GM18502 (cell line): ENCODE measurements around the gene EIF2B5.
"Not testable (repeated sequence)": the region's sequence is repeated elsewhere in the genome, so short reads cannot be mapped to it uniquely, and the experiment has no call there.

Experiments used
- ATAC-seq: cut with Tn5 transposase; IDR thresholded peaks from one replicate; pipeline ENCODE4 v1.9.1; 2021; ENCODE audit warnings: mild to moderate bottlenecking; ENCODE audit not compliant: unreplicated experiment, poor library complexity

Gene EIF2B5

GRCh38 chr3:184145111-184145524 lies 10.0 kb downstream of the EIF2B5 start:
- ATAC-seq: no peak

GRCh38 chr3:184145751-184146270 lies 10.7 kb downstream of the EIF2B5 start:
- no peak for ATAC-seq

- ATAC-seq: no peak
These were observed 12.9 kb downstream of the EIF2B5 start for GRCh38 chr3:184148076-184148475.

GRCh38 chr3:184149123-184149522 lies 14.0 kb downstream of the EIF2B5 start:
- no peak for ATAC-seq

GRCh38 chr3:184149770-184150169 lies 14.6 kb downstream of the EIF2B5 start:
- not testable (repeated sequence) for ATAC-seq

GRCh38 chr3:184154885-184155643 lies 19.9 kb downstream of the EIF2B5 start, which contains the start of gene DVL3:
TSS of gene DVL3 (plus strand) at chr3:184155377. CDS start at chr3:184155636, 259 bp downstream.
- ATAC-seq: peak; percentile 76

GRCh38 chr3:184155644-184156521 lies 20.7 kb downstream of the EIF2B5 start:
- ATAC-seq: peak; percentile 37

- ATAC-seq: no peak
These were observed 21.4 kb downstream of the EIF2B5 start for GRCh38 chr3:184156522-184156955.

GRCh38 chr3:184157206-184157605 lies 22.0 kb downstream of the EIF2B5 start:
- no peak for ATAC-seq

- no peak for ATAC-seq
These were observed 23.2 kb downstream of the EIF2B5 start for GRCh38 chr3:184158404-184158803.

- ATAC-seq: no peak
These were observed 25.3 kb downstream of the EIF2B5 start for GRCh38 chr3:184160456-184160855.

- ATAC-seq: not testable (repeated sequence)
These were observed 27.5 kb downstream of the EIF2B5 start for GRCh38 chr3:184162571-184163070.

- no peak for ATAC-seq
These were observed 29.6 kb downstream of the EIF2B5 start for GRCh38 chr3:184164648-184165330.

- ATAC-seq: no peak
These were observed 30.4 kb downstream of the EIF2B5 start for GRCh38 chr3:184165543-184165942.

GRCh38 chr3:184166671-184167070 lies 31.5 kb downstream of the EIF2B5 start:
- ATAC-seq: no peak

- no peak for ATAC-seq
These were observed 32.6 kb downstream of the EIF2B5 start for GRCh38 chr3:184167786-184168185.

GRCh38 chr3:184168363-184169120 lies 33.4 kb downstream of the EIF2B5 start:
- ATAC-seq: no peak

- ATAC-seq: no peak
These were observed 35.0 kb downstream of the EIF2B5 start for GRCh38 chr3:184169896-184170875.
